Fibroblast of lung (primary cell): ENCODE data around the gene DLK2.

Experiments
- CTCF ChIP-seq, 2 donors: IDR thresholded peaks in 1 of 2; conservative IDR thresholded peaks in 1 of 2; 1 replicate in 1 of 2; 2 replicates in 1 of 2; pipeline ENCODE4 v1.5.1; 2011 to 2012; ENCODE audit warnings: low read length in 2 of 2, control low read depth in 1 of 2, inconsistent platforms in 1 of 2, low read depth in 1 of 2, mild to moderate bottlenecking in 1 of 2
- EZH2 ChIP-seq: IDR thresholded peaks from 2 replicates; pipeline ENCODE4 v1.5.1; 2012; ENCODE audit warnings: low read length, control low read depth, mild to moderate bottlenecking; ENCODE audit errors: missing control alignments

GRCh38 chr6:43451939-43452338 lies 3.4 kb downstream of the DLK2 start:
- TF ChIP-seq CTCF (conservative IDR thresholded peaks at IDR 0.05 in 1 of 2, IDR thresholded peaks at IDR 0.05 in 1 of 2; ENCODE audit: low read depth in 1 of 2, low read length in 2 of 2) (no peak), EZH2 (no peak)
